ENCODE results near the gene DNAH11.

DNAH11 gene

GRCh38 chr7:21550076-21550475, 7.2 kb downstream of the DNAH11 start:
- DNase-seq, result no peak

- DNase-seq, result no peak
These were observed 8.1 kb downstream of the DNAH11 start for GRCh38 chr7:21550821-21551531.

- no peak for DNase-seq
These were observed 19.5 kb downstream of the DNAH11 start for GRCh38 chr7:21562385-21562784.

- no peak for DNase-seq
These were observed 22.8 kb downstream of the DNAH11 start for GRCh38 chr7:21565614-21566013.

- DNase-seq, result no peak
These were observed 23.3 kb downstream of the DNAH11 start for GRCh38 chr7:21566094-21566493.

GRCh38 chr7:21568762-21569161, 25.9 kb downstream of the DNAH11 start:
- no peak for DNase-seq

GRCh38 chr7:21572331-21573313, 29.8 kb downstream of the DNAH11 start:
- DNase-seq, result no peak

GRCh38 chr7:21579341-21580072, 36.7 kb downstream of the DNAH11 start:
- no peak for DNase-seq

- no peak for DNase-seq
These were observed 37.3 kb downstream of the DNAH11 start for GRCh38 chr7:21580073-21580521.

GRCh38 chr7:21585070-21585724, 42.4 kb downstream of the DNAH11 start:
- DNase-seq, result no peak

GRCh38 chr7:21587139-21587784, 44.4 kb downstream of the DNAH11 start:
- no peak for DNase-seq

GRCh38 chr7:21596801-21597200, 54.0 kb downstream of the DNAH11 start:
- DNase-seq, result no peak

GRCh38 chr7:21603462-21603861, 60.6 kb downstream of the DNAH11 start:
- DNase-seq, result no peak

- no peak for DNase-seq
These were observed 61.3 kb downstream of the DNAH11 start for GRCh38 chr7:21603972-21604749.

GRCh38 chr7:21605008-21605585, 62.3 kb downstream of the DNAH11 start:
- no peak for DNase-seq

- no peak for DNase-seq
These were observed 65.6 kb downstream of the DNAH11 start for GRCh38 chr7:21608465-21608864.

- no peak for DNase-seq
These were observed 68.3 kb downstream of the DNAH11 start for GRCh38 chr7:21611129-21611528.

- no peak for DNase-seq
These were observed 73.3 kb downstream of the DNAH11 start for GRCh38 chr7:21616091-21616490.

- DNase-seq, result no peak
These were observed 74.1 kb downstream of the DNAH11 start for GRCh38 chr7:21616796-21617436.

- no peak for DNase-seq
These were observed 74.7 kb downstream of the DNAH11 start for GRCh38 chr7:21617513-21617912.
